Parathyroid adenoma (tissue), 2 donors: Measurements from ENCODE around the gene MELTF.

Experiments used
- H2AFZ ChIP-seq: fragments of 300-600 bp; sonication (generic); one replicate; pipeline ENCODE4 v1.7.0; 2017; ENCODE audit warnings: antibody characterized with exemption, mild to moderate bottlenecking
- H3K27ac ChIP-seq: fragments of 300-600 bp; sonication (generic); one replicate; pipeline ENCODE4 v1.7.0; 2017
- H3K27me3 ChIP-seq: fragments of 300-600 bp; sonication (generic); one replicate; pipeline ENCODE4 v1.7.0; 2017; ENCODE audit warnings: low read length; ENCODE audit not compliant: control insufficient read depth, insufficient read depth
- H3K36me3 ChIP-seq: fragments of 300-600 bp; sonication (generic); one replicate; pipeline ENCODE4 v1.7.0; 2017; ENCODE audit warnings: low read length; ENCODE audit not compliant: control insufficient read depth, insufficient read depth
- H3K4me1 ChIP-seq: fragments of 300-600 bp; sonication (generic); one replicate; pipeline ENCODE4 v1.7.0; 2017; ENCODE audit warnings: control low read depth
- H3K4me2 ChIP-seq: fragments of 300-600 bp; sonication (generic); one replicate; pipeline ENCODE4 v1.7.0; 2017; ENCODE audit warnings: low read length
- H3K4me3 ChIP-seq: fragments of 300-600 bp; sonication (generic); one replicate; pipeline ENCODE4 v1.7.0; 2017; ENCODE audit warnings: low read depth, low read length
- H3K79me2 ChIP-seq: fragments of 300-600 bp; sonication (generic); one replicate; pipeline ENCODE4 v1.7.0; 2017; ENCODE audit warnings: control low read depth
- H3K9ac ChIP-seq: fragments of 300-600 bp; sonication (generic); one replicate; pipeline ENCODE4 v1.7.0; 2017; ENCODE audit warnings: mild to moderate bottlenecking
- H3K9me3 ChIP-seq: fragments of 300-600 bp; sonication (generic); one replicate; pipeline ENCODE4 v1.7.0; 2017; ENCODE audit warnings: low read length; ENCODE audit not compliant: control insufficient read depth
- CTCF ChIP-seq: fragments of 300-600 bp; sonication (generic); IDR thresholded peaks from one replicate; pipeline ENCODE4 v1.7.0; 2017; ENCODE audit warnings: antibody characterized with exemption, mild to moderate bottlenecking
- donor health status: primary hyperparathyroidism.

Gene MELTF

GRCh38 chr3:196963631-196963953 is 66.0 kb downstream of the MELTF start:
- no peak overlapping the region for H2AFZ ChIP-seq
- no peaks in the 10 kb centered on the region for H3K27me3 ChIP-seq
- H3K4me2 ChIP-seq, result no peak overlapping the region
- peaks cover 4% of the 10 kb centered on the region for H3K4me1 ChIP-seq
- no peak overlapping the region for H3K9ac ChIP-seq
- H3K4me3 ChIP-seq, result no peak overlapping the region
- no peaks in the 10 kb centered on the region for H3K36me3 ChIP-seq
- H3K79me2 ChIP-seq, result peaks cover 3% of the 10 kb centered on the region
- no peak overlapping the region for H3K27ac ChIP-seq
- H3K9me3 ChIP-seq, result no peaks in the 10 kb centered on the region
- no peak for TF ChIP-seq CTCF

GRCh38 chr3:196962930-196963630 is 66.5 kb downstream of the MELTF start:
- no peak for TF ChIP-seq CTCF
- Histone ChIP-seq H2AFZ (no peak overlapping the region), H3K4me3 (no peak overlapping the region), H3K79me2 (no peaks in the 10 kb centered on the region), H3K4me2 (no peak overlapping the region), H3K4me1 (peaks cover 2% of the 10 kb centered on the region), H3K27me3 (no peaks in the 10 kb centered on the region), H3K36me3 (no peaks in the 10 kb centered on the region), H3K9ac (no peak overlapping the region), H3K9me3 (no peaks in the 10 kb centered on the region), H3K27ac (no peak overlapping the region)

- H3K79me2 ChIP-seq, result no peaks in the 10 kb centered on the region
- no peaks in the 10 kb centered on the region for H3K27me3 ChIP-seq
- H3K4me3 ChIP-seq, result no peak overlapping the region
- no peaks in the 10 kb centered on the region for H3K36me3 ChIP-seq
- H3K4me1 ChIP-seq, result no peaks in the 10 kb centered on the region
- H3K4me2 ChIP-seq, result no peak overlapping the region
- H3K9ac ChIP-seq, result no peak overlapping the region
- H3K27ac ChIP-seq, result no peak overlapping the region
- no peak overlapping the region for H2AFZ ChIP-seq
- no peak for TF ChIP-seq CTCF
- no peaks in the 10 kb centered on the region for H3K9me3 ChIP-seq
Observed at GRCh38 chr3:196962108-196962929, 67.3 kb downstream of the MELTF start.

GRCh38 chr3:196954832-196955231 is 74.8 kb downstream of the MELTF start:
- no peak overlapping the region for H3K4me2 ChIP-seq
- TF ChIP-seq CTCF, result no peak
- H3K36me3 ChIP-seq, result no peaks in the 10 kb centered on the region
- H3K4me3 ChIP-seq, result no peak overlapping the region
- no peaks in the 10 kb centered on the region for H3K9me3 ChIP-seq
- no peaks in the 10 kb centered on the region for H3K79me2 ChIP-seq
- H3K27ac ChIP-seq, result no peak overlapping the region
- H3K9ac ChIP-seq, result no peak overlapping the region
- no peak overlapping the region for H2AFZ ChIP-seq
- no peaks in the 10 kb centered on the region for H3K27me3 ChIP-seq
- no peaks in the 10 kb centered on the region for H3K4me1 ChIP-seq
